ENCODE data around the gene MAPK7.

Gene MAPK7

DNA sequence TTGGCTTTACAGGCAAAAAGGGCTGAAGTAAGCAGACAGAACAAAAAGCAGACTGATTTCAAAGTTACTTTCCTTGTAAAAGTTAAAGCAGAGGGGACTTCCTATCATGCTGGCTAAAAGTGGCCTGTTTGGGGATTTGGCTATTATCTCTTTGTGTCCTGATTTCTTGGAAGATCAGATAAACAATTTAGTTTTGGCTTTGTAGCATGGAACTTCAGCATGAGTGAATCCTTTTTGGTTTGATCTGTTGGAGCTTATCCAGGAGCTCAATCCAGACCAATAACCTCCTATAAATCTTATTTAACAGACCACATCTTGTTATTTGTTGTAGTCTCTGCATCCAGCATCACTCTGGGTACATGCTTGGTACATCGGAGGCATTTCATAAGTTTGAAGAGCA is 23.9 kb downstream of the MAPK7 start:
- no peak for DNase-seq

DNA sequence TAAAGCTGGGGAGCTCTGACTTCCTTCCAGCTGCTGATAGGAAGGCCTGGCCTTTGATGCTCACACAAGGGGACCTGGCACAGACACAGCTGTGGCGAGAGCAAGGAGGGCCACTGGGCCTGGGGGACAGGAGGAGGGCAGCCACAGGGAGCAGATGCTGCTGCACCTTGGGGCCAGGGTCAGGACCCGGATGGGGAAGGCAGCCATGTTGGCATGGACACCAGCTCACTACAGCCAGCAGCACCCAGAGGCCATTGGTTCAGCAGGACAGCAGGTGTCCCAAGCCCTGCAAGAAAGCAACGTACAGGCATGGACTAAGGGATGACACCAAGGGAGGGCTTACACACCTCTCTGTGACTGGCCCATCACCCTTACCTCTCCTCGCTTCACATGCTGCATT is 24.7 kb downstream of the MAPK7 start:
- no peak for DNase-seq

DNA sequence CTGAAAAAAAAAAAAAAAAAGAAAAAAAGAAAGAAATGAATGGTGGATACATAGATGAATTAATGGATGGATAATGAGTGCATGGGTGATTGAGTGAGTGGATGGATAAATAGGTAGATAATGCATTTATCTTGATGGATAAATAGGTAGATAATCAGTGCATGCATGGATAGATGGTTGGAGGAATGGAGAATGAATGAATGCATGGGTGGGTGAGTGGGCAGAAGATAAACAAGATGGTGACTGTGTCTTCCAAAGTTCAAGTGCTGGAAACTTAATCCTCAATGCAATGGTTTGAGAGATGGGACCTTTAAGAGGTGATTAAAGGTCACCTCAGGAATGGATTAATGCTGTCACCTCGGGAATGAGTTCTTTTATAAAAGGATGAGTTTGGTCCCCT is 26.0 kb downstream of the MAPK7 start:
- no peak for DNase-seq

DNA sequence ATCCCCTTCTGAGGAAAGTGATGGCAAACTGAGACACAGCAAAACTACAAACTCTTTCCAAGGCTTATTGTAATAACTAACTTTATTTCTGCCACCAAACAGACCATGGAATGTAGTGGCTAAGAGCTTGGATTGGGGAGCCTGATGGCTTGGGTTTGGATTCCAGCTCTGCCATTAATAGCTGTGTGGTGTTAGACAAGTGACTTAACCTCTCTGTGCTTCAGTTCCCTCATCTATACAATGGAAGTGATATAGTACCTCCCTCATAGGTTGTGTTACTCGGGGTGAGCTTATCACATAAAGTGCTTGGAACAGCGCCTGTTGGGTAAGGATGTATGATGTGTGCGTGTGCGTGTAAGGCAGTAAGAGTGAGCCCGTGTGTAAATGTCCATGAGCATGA is 26.8 kb downstream of the MAPK7 start:
- DNase-seq, result no peak

DNA sequence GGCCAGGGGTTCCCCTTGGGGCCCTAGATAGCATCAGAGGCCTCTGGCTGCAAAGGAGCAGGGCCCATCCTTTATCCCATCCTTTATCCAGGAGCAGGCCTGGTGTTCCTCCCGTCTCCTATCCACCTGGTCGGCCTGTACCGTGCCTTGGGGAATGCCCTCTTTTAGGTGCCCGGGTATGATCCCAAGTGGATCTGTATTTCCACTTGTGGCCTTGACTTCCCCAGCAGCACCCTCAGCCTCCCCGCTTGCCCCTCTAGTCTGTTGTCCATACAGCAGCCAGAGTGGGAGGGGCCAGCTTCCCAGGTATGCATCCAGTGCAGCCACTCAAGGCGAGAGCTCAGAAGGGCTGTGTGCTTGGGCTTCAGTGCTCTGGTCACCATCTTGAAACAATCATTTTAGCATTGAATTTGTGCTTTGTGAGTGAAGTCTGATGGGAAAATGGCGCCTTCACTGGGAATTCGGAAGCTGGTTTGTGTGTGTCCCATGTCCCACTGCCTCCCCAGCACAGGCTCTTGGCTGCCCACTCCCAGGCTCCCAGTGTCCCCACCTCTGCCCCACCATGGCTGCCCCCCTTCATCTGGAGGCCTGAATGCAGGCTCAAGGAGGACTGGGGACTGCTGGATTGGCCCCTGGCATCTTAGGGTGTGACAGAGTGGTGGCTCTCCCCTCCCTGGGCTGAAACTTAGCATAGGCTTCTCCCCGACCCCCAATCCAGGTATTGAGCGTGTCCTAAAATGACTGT is 29.5 kb downstream of the MAPK7 start:
- no peak for DNase-seq

DNA sequence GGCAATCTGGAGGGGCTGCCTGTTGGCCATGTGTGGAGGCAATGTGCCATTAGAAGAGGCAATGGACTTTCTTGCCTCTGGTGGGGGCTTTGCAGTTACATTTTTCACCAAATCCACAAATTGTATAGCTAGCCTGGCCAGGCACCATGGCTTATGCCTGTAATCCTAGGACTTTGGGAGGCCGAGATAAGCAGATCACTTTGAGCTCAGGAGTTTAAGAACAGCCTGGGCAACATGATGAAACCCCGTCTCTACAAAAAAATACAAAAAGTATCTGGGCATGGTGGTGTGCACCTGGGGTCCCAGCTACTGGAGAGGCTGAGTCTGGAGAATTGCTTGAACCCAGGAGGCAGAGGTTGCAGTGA is 30.0 kb downstream of the MAPK7 start:
- DNase-seq, result no peak

DNA sequence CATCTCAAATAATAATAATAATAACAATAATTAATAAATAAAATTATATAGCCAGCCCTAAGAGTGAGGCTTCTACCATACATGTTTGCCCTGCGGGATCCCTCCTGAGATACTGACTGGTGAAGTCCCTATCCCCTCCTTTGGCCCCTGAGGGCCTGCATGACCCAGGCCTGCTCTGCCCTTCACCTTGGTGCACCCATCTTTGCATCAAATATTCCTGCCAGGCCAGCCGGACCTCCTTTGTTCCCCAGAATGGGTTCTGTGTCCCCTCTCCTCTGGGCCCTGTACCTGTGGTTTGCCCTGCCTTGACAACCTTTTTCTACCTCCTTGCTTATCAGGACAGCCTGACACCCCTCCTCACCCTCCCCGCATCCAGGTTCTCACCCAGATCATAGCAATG is 30.8 kb downstream of the MAPK7 start:
- no peak for DNase-seq

DNA sequence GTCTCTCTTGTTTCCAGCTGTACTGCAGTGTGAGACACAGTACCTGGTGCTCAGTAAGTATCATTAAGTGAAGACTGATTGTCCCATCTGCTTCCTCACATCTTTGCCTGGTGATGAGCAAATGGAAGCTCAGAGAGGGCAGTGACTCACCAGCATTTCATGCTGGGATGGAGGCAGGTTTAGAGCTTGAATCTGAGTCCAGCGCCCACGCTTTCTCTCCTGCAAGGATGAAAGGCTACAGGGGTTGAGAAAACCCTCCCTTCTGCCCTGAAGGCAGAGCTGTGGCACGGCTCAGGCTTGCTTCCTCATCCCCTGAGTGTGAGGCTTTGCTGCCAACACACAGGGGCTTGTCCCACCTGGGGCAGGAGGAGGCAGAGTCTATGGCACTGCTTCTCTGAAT is 31.2 kb downstream of the MAPK7 start:
- DNase-seq, result no peak

DNA sequence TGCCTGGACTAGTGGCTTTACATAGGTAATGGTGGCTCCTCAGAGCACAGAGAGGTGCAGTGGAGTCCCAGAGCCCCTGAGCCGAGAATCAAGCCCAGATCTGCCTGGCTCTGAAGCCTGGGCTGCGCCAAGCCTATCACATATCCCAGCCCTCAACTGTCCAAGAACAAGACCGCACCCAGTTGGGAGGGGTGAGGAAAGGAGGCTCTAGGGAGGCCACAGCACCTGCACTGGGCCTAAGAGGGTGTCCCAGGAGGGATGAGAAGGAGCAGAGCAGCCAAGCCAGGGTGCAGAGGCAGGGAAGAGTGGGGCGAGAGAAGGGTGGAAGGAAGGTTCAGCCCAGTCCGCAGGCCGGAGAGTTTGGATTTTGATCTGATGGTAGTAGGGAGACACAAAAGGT is 31.8 kb downstream of the MAPK7 start:
- DNase-seq, result no peak

DNA sequence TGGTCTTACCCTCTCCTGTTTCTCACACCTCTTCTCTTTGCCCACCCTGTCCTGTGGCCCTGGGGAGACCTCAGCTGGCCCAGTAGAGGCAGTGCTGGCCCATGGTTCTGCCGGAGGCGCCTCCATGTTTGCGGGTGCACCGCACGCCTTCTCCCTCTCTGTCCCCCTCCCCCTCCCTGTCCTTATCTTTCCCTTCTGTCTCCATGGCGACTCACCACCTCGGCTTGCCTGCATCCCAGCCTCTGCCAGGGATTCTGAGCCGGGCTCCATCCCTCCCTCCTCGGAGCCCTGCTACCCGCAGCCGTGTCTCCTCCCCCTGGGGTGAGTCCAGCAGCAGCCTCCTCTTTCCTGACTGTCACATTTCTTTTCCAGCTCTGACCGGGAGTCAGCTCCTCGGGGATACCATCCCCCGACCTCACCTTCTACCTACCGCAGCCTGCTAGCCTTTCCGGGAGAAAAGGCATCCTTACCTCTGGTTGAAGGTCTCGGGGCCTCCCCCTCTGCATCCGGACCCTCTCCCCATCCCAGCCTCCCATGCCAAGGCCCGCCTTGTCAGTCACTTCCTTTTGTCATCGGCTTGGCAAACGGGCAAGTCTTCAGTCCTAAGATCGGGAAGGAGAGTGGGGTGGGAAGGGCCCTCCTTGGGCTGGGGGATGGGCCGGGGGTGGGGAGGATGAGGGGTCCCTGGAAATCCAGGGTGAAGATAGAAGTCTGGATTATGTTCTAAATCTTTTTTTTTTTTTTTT is 32.8 kb downstream of the MAPK7 start, which contains the start of gene RNF112:
TSS of gene RNF112 (plus strand) at position 358 of the 746 bp plus-strand sequence. CDS start at position 535, 177 bp downstream.
- no peak for DNase-seq

DNA sequence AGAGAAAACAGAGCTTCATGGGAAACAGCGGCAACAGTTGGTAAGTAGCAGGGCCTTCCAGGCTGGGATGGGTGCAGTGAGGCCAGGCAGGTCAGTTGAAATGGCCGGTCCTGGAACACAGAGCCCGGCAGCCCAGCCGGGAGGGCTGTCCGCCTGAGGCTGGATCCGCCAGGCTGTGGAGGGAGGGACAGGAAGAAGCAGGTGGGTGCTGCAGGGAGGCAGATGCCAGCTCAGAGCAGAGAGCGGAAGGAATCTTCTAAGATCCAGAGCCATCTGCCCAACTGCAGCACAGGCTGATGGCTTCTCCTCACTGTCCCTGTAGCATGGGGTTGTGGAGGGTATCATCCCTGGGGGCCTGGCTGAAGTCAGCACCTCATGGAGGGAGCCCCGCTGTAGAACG is 33.3 kb downstream of the MAPK7 start:
- DNase-seq, result no peak

DNA sequence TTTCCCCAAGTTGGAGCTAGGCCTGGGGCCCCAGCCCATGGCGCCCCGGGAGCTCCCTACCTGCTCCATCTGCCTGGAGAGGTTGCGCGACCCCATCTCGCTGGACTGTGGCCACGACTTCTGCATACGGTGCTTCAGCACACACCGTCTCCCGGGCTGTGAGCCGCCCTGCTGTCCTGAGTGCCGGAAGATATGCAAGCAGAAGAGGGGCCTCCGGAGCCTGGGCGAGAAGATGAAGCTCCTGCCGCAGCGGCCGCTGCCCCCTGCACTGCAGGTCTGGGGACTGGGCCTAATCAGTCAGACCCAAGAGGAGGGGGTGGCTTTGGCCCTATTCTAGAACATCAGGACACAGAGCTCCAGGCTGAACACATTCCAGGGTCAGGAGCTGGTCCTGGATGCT is 34.2 kb downstream of the MAPK7 start:
- no peak for DNase-seq

DNA sequence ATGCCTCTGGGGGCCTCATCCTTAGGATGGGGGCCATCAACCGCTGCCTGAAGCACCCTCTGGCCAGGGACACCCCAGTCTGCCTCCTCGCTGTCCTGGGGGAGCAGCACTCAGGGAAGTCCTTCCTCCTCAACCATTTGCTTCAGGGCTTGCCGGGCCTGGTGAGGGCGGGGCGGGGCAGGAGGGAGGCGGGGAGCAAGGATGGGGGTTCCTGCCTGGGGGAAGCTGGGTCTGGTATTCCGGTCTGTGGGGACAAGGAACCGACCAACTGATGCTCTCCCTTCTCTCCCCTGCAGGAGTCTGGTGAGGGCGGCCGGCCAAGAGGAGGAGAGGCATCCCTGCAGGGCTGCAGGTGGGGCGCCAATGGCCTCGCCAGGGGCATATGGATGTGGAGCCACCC is 34.7 kb downstream of the MAPK7 start:
- DNase-seq, result no peak

DNA sequence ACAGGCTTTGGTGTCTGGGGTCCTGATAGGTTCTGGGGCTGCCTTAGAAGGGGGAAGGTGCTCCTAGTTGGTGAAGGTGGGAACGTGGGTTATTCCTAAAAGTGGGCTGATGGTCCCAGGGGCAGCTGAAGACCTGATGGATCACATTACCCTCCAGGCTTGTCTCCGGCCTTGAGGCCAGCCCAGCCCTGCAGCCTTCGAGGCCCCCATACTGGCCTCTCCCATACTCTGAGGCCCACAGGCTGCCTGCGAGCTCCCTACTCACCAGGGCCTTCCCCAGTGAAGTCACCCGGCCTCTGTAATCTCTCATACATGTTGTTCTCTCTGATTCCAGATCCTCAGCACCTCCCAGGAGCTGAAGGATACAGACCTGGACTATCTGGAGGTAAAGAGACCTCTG is 35.5 kb downstream of the MAPK7 start:
- no peak for DNase-seq

DNA sequence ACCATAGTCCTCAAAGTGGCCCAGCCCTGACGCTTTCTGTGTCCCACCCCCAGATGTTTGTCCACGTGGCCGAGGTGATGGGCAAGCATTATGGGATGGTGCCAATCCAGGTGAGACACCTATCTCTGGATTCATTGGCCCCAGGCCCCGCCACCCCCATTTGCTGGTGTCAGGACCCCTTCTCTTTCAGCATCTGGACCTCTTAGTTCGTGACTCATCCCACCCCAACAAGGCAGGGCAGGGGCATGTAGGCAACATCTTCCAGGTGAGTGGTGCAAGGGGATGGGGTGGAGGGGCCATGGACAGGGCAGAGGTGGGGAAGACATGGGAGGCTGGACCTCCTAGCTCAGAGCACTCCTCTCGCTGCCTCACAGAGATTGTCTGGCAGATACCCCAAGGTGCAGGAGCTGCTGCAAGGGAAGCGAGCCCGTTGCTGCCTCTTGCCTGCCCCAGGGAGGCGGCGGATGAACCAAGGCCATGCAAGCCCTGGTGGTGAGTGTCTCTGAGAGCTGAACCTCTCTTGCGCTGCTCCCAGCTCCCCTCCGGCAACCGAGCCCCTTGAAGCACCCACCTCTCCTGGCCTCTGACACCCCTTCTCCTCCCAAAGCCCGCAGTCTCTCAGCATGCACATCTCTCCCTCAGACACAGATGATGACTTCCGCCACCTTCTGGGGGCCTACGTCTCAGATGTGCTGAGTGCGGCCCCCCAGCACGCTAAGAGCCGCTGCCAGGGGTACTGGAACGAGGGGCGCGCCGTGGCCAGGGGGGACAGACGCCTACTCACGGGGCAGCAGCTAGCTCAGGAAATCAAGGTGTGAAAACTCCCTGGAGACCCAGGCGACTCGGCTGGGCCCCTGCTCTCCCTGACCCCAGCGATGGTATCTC is 36.3 kb downstream of the MAPK7 start:
- DNase-seq, result no peak

DNA sequence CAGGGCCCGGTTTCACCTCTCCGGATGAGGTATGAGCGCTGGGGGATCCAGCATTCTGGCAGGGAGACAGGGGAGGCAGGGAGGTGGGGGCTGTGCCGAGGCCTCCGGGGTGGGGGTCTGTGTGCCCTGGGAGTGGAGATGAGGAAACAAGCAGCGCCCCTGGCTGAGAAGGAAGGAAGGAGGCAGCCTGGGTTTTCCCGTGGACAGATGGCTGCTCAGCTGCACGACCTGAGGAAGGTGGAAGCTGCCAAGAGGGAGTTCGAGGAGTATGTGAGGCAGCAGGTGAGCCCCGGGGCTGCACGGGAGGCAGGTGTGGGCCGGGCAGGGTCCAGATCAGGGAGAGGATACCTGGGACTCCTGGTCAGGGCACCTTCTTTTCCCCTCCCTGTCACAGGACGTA is 37.0 kb downstream of the MAPK7 start:
- DNase-seq, result no peak

DNA sequence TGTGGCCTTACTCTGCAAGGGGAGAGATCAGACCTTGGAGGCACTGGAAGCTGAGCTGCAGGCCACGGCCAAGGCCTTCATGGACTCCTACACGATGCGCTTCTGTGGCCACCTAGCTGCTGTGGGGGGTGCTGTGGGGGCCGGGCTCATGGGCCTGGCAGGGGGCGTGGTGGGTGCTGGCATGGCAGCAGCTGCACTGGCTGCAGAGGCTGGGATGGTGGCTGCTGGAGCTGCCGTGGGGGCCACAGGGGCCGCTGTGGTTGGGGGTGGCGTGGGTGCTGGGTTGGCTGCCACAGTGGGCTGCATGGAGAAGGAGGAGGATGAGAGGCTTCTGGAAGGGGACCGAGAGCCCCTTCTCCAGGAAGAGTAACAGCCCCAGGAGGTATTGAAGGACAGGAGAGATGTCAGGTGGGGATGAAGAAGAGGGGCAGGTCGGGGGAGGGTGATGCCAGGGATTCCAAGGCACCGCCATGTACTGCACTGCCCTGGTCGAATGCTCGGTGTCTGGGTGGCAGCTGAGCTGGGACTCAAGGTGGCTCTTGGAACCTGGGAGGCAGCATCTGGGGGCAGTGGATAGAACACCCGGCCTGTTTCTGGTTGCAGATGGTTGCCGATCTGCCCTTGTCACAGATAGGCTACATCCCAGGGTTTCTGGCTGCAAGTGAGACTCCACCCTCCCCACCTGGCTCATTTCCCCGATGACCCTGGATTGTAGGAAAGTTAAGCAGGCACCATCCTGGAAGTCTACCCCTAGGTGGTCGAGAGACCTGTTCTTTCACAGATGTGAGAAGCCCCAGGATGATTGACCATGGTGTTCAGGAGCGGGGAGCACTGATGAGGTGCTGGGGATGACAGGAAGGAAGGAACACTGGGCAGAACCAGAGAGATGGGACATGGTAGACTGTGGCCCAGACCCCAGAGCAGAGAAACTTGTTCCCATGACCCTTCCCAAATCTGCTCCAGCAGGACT is 37.8 kb downstream of the MAPK7 start:
- DNase-seq, result no peak

DNA sequence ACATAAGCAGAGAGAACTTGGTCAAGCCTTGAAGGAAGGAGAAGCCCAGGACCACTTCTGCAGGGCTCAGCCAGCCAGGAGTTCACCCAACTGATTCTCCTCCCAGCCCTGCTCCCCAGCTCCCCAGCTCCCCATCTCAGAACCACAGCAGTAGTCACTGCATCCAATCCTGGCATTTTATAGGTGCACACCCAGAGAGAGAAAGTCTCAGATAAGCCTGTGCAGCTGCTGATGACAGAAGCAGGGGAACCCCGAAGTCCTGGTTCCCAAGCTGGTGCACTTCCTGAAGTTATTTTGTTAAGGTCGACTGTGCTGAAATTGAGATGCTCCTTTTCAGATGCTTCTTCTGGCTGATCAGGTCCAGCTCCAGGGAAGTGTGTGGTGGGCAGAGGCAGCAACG is 39.3 kb downstream of the MAPK7 start:
- DNase-seq, result no peak

DNA sequence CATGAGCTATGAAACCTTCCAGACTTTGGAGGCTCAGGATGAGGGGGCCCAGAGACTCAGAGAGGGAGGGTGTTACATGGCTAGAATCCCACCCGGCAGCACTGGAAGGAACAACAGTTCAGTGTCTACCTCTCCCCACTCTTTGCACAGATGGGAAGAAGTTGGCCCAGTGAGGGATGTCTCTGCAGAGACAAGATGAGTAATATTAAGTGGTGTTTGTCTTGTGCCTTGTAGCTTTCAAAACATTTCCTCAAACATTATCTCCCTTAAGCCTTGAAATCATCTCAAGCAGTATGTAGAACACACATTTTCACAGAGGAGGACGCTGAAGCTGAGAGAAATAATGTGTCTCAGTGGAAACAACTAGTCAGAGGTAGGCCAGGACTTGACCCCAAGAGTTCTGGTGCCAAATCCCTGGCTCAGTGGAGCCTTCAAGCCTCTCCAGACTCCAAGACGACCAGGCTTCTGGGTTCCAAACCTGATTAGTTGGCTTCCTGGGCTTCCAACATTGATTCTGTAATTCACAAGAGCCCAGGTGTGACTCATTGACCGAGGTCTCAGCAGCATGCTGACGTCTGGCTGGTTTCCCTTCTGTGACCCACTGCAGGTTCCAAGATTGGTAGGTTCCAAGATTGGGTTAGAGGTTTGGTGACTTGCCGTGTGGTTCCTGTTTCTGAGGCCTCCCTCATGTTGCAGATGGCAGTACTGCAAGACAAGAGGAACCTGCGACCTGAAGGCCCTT is 40.1 kb downstream of the MAPK7 start:
- no peak for DNase-seq

DNA sequence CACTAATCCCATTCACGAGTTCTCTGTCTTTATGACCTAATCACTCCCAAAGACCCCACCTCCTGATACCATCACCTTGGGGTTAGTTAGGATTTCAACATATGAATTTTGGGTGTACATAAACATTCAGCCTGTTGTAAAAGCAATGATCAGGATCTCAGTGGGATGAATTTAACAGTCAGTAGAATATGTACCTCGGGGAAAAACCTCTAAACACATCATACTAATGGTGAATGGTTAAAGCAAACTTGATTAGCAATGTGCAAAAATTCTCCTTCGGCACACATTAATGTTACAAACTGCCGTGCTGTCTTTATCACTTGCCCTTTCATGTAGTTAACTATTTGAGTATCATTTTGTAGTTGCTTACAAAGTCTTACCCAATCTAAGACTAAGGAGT is 42.9 kb downstream of the MAPK7 start:
- no peak for DNase-seq

DNA sequence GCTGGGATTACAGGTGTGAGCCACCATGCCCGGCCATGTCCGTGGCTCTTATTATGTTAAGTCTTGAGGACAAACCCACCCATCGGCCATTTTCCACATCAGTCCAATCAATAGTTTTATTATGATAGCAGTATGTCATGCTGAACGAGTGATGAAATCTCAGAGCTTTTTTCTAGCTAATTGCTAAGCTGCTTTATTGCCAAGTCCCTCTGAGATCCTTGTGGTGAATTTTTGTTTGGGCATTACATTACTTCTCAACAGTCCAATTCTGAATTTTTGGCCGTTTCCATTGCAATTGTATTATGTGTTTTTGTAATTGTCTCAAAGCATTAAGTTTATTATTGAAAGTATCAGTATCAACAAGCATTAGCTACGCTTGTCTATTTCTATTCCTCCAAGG is 43.6 kb downstream of the MAPK7 start:
- DNase-seq, result no peak
